OCI-LY3 (cell line): ENCODE data around the gene KIF17.

Experiments used
- H2AFZ ChIP-seq: fragments of 200-600, 300-600 bp; shearing (Covaris generic); 2 replicates; pipeline ENCODE4 v1.6.0; 2014; ENCODE audit warnings: antibody characterized with exemption, low read depth, low read length
- H3K27ac ChIP-seq: fragments of 200-600, 300-600 bp; sonication (generic); 2 replicates; pipeline ENCODE4 v1.5.1; 2014; ENCODE audit warnings: mild to moderate bottlenecking, low read length, moderate library complexity, mixed read lengths
- H3K27me3 ChIP-seq: fragments of 200-600, 300-600 bp; sonication (generic); 2 replicates; pipeline ENCODE4 v1.6.1; 2014; ENCODE audit warnings: low read depth, low read length, mixed read lengths
- H3K36me3 ChIP-seq: fragments of 200-600, 300-600 bp; sonication (generic); replicated peaks from 2 replicates; pipeline ENCODE3; 2014; ENCODE audit warnings: low read depth, low read length, mixed read lengths
- H3K4me1 ChIP-seq: fragments of 300-600, 200-600 bp; sonication (generic); 2 replicates; pipeline ENCODE4 v1.6.1; 2014; ENCODE audit warnings: low read length, mixed read lengths
- H3K4me2 ChIP-seq: fragments of 200-600, 300-600 bp; sonication (generic); 2 replicates; pipeline ENCODE4 v1.6.1; 2014; ENCODE audit warnings: low read length, mixed read lengths
- H3K4me3 ChIP-seq: fragments of 300-600, 200-600 bp; sonication (generic); 2 replicates; pipeline ENCODE4 v1.5.1; 2014; ENCODE audit warnings: antibody characterized with exemption, mild to moderate bottlenecking, low read length, moderate library complexity
- H3K79me2 ChIP-seq: fragments of 300-600, 200-600 bp; shearing (Covaris generic); 2 replicates; pipeline ENCODE4 v1.6.1; 2014; ENCODE audit warnings: mild to moderate bottlenecking, low read length, mixed read lengths
- H3K9ac ChIP-seq: fragments of 300-600, 200-600 bp; shearing (Covaris generic); 2 replicates; pipeline ENCODE4 v1.6.0; 2014; ENCODE audit warnings: mild to moderate bottlenecking, low read length, moderate library complexity
- H3K9me3 ChIP-seq: fragments of 200-600, 300-600 bp; shearing (Covaris generic); 2 replicates; pipeline ENCODE4 v1.6.1; 2014; ENCODE audit warnings: low read length, mixed read lengths; ENCODE audit not compliant: insufficient read depth
- H4K20me1 ChIP-seq: fragments of 200-600, 300-600 bp; sonication (generic); 2 replicates; pipeline ENCODE4 v1.6.1; 2016; ENCODE audit warnings: low read length, mixed read lengths; ENCODE audit not compliant: insufficient read depth
- EZH2phosphoT487 ChIP-seq: fragments of 200-600 bp; shearing (Covaris generic); IDR thresholded peaks from 2 replicates; pipeline ENCODE4 v1.6.1; 2018; ENCODE audit warnings: antibody characterized with exemption, mixed run types, low read depth
- TF ChIP-seq, protein P1 (sequence below): fragments of 200-600, 300-600 bp; sonication (generic); IDR thresholded peaks from 2 replicates; pipeline ENCODE4 v1.5.1; 2014; ENCODE audit warnings: antibody characterized with exemption, low read length, low read depth

Gene KIF17

GRCh38 chr1:20717452-20718342 is at the start of gene KIF17:
Gene KIF17, minus strand, starts transcription at chr1:20718007. Its CDS starts 301 bp downstream, at chr1:20717706.
- Histone ChIP-seq H3K4me3 (0 out of 2 replicates have a peak within 1 kb of the TSS, but pooled peaks have one; percentile 13), H2AFZ (no peak within 1 kb of the TSS), H3K36me3 (no peaks in the 10 kb centered on the region), H3K9me3 (no peaks in the 10 kb centered on the region), H3K4me1 (no peaks in the 10 kb centered on the region), H4K20me1 (no peaks in the 10 kb centered on the region), H3K4me2 (peak within 1 kb of the TSS; percentile 17; the same call in 1 of the 2 replicates), H3K27me3 (no peaks in the 10 kb centered on the region), H3K79me2 (no peaks in the 10 kb centered on the region), H3K9ac (no peak within 1 kb of the TSS), H3K27ac (no peak within 1 kb of the TSS)
- TF ChIP-seq EZH2phosphoT487: no peak
- TF ChIP-seq, protein P1, sequence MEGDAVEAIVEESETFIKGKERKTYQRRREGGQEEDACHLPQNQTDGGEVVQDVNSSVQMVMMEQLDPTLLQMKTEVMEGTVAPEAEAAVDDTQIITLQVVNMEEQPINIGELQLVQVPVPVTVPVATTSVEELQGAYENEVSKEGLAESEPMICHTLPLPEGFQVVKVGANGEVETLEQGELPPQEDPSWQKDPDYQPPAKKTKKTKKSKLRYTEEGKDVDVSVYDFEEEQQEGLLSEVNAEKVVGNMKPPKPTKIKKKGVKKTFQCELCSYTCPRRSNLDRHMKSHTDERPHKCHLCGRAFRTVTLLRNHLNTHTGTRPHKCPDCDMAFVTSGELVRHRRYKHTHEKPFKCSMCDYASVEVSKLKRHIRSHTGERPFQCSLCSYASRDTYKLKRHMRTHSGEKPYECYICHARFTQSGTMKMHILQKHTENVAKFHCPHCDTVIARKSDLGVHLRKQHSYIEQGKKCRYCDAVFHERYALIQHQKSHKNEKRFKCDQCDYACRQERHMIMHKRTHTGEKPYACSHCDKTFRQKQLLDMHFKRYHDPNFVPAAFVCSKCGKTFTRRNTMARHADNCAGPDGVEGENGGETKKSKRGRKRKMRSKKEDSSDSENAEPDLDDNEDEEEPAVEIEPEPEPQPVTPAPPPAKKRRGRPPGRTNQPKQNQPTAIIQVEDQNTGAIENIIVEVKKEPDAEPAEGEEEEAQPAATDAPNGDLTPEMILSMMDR: no peak

DNA sequence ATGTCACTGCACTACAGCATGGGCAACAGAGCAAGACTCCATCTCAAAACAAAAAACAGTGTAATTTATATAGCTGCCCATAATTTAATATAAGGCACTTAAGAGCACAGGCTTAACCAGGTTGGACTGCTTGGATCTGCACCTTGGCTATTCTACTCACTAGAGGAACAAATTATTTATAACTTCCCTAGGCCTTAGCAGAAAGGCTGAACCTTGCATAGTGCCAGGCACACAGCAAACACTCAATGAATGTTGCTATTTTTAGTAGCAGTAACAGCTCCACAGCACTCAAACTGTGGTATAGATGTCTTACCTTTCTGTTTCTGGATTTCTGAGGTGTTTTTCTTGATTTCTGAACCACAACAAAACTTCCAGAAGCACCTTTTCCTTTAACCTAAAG is 49.5 kb upstream of the KIF17 start:
- H3K4me3 ChIP-seq: no peak overlapping the region
- H3K27me3 ChIP-seq: no peaks in the 10 kb centered on the region
- H3K4me1 ChIP-seq: no peaks in the 10 kb centered on the region
- H3K36me3 ChIP-seq: peaks cover 34% of the 10 kb centered on the region
- H3K79me2 ChIP-seq: no peaks in the 10 kb centered on the region
- no peak for TF ChIP-seq EZH2phosphoT487
- TF ChIP-seq, protein P1: no peak
- no peak overlapping the region for H3K4me2 ChIP-seq
- no peak overlapping the region for H2AFZ ChIP-seq
- H4K20me1 ChIP-seq: peaks cover 3% of the 10 kb centered on the region; the same call in 1 of the 2 replicates
- H3K9ac ChIP-seq: no peak overlapping the region
- H3K27ac ChIP-seq: no peak overlapping the region
- H3K9me3 ChIP-seq: no peaks in the 10 kb centered on the region

DNA sequence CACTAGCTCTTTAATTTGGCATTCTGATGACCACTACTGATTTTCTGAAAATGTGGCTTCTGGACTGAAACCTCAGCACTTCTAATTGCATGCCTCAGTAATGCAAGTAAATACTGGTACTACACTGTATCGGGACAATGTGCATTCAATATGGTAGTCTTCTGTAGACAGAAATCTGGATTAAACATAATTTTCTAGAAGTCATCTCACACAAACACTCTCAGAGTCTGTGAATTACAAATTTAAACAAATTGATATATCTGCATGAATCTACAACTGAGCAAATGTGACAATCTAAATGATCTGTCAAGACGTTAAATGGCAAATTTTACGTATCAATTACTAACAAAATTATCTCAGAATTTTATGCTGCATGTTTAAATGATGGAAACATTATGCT is 45.6 kb upstream of the KIF17 start:
- Histone ChIP-seq H3K27me3 (no peaks in the 10 kb centered on the region), H2AFZ (no peak overlapping the region), H3K4me3 (no peak overlapping the region), H3K4me2 (no peak overlapping the region), H3K36me3 (peaks cover 22% of the 10 kb centered on the region), H4K20me1 (peaks cover 3% of the 10 kb centered on the region; the same call in 1 of the 2 replicates), H3K9ac (no peak overlapping the region), H3K79me2 (no peaks in the 10 kb centered on the region), H3K4me1 (no peaks in the 10 kb centered on the region), H3K27ac (no peak overlapping the region), H3K9me3 (no peaks in the 10 kb centered on the region)
- TF ChIP-seq EZH2phosphoT487: no peak
- TF ChIP-seq, protein P1: no peak

DNA sequence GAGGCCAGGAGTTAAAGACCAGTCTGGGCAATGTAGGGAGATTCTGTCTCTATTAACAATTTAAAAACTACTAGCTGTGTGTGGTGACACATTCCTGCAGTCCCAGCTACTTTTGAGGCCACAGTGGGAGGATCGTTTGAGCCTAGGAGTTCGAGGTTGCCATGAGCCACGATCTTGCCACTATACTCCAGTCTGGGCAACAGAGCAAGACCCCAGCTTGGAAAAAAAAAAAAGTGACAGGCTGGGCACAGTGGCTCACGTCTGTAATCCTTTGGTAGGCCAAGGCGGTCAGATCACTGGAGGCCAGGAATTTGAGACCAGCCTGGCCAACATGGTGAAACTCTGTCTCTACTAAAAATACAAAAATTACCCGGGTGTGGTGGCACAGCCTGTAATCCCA is 42.5 kb upstream of the KIF17 start:
- peaks cover 3% of the 10 kb centered on the region; the same call in 1 of the 2 replicates for H4K20me1 ChIP-seq
- no peak overlapping the region for H3K4me3 ChIP-seq
- no peak overlapping the region for H3K4me2 ChIP-seq
- H3K79me2 ChIP-seq: no peaks in the 10 kb centered on the region
- H3K27me3 ChIP-seq: no peaks in the 10 kb centered on the region
- TF ChIP-seq EZH2phosphoT487: no peak
- TF ChIP-seq, protein P1: no peak
- no peak overlapping the region for H3K27ac ChIP-seq
- no peaks in the 10 kb centered on the region for H3K9me3 ChIP-seq
- no peak overlapping the region for H3K9ac ChIP-seq
- no peak overlapping the region for H2AFZ ChIP-seq
- H3K4me1 ChIP-seq: no peaks in the 10 kb centered on the region
- peaks cover 25% of the 10 kb centered on the region for H3K36me3 ChIP-seq
